ENCODE results near the gene KIAA0825. TPM values are rescaled to one million over a fixed set of nuclear protein-coding genes. Genes with fewer than 3 reads are reported as not detected.
"Not testable (repeated sequence)": the region's sequence is repeated elsewhere in the genome, so short reads cannot be mapped to it uniquely, and the experiment has no call there.

The KIAA0825 gene
- total and polyA plus RNA-seq, 2 experiments from 2014 or later: 3.0 to 7.0 TPM

DNA sequence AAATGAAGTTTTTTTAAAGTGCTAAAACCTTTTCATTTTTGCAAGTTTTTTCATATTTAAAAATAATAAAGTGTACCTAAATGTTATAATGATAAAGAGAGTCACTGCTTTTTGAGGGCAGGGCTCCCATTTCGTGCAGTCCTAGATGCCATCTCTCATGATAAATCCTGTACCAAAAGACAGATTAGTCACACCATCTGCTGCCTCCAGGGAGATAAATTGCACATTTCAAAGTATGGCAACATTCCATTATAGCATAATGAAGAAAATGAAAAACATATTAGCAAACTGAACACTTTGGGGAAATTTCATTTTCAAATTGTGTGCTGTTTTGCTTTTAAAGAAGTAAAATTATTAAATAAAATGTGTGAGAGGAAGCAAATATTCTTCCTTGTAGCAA, 257.2 kb downstream of the KIAA0825 start:
- Histone ChIP-seq H2AFZ (no peak overlapping the region), H3K79me2 (ENCODE audit: insufficient read depth) (no peaks in the 10 kb centered on the region), H3K9me2 (ENCODE audit: insufficient read depth) (no peaks in the 10 kb centered on the region), H3K4me2 (ENCODE audit: unreplicated experiment) (no peak overlapping the region), H3K4me1 (ENCODE audit: insufficient read depth) (0 out of 2 replicates have a peak, but pooled peaks cover 3% of the 10 kb centered on the region), H3K27ac (no peak overlapping the region), H3F3A (ENCODE audit: insufficient read depth) (no peaks in the 10 kb centered on the region), H3K27me3 (replicated peaks; ENCODE audit: insufficient read depth) (no peaks in the 10 kb centered on the region), H3K9ac (no peak overlapping the region), H3K36me3 (ENCODE audit: low read depth) (no peaks in the 10 kb centered on the region), H3K9me3 (ENCODE audit: low read depth) (no peaks in the 10 kb centered on the region), H4K20me1 (ENCODE audit: insufficient read depth) (no peaks in the 10 kb centered on the region), H3K4me3 (no peak overlapping the region)
- TF ChIP-seq EZH2phosphoT487 (IDR thresholded peaks at IDR 0.05; ENCODE audit: insufficient read depth, low read depth): no peak
- no peak for TF ChIP-seq EZH2 (IDR thresholded peaks at IDR 0.05; ENCODE audit: insufficient read depth, poor library complexity, severe bottlenecking)
- peak; percentile 39 for DNase-seq
- in situ Hi-C loops (cut with MboI): no loop called here
- WGBS, 2 experiments (ENCODE audit: low coverage in 1 of 2, low lambda C conversion rate in 2 of 2, missing lambda C conversion rate in 2 of 2): 0 to 14% methylated on average over 1 of the region's 1 CpG

DNA sequence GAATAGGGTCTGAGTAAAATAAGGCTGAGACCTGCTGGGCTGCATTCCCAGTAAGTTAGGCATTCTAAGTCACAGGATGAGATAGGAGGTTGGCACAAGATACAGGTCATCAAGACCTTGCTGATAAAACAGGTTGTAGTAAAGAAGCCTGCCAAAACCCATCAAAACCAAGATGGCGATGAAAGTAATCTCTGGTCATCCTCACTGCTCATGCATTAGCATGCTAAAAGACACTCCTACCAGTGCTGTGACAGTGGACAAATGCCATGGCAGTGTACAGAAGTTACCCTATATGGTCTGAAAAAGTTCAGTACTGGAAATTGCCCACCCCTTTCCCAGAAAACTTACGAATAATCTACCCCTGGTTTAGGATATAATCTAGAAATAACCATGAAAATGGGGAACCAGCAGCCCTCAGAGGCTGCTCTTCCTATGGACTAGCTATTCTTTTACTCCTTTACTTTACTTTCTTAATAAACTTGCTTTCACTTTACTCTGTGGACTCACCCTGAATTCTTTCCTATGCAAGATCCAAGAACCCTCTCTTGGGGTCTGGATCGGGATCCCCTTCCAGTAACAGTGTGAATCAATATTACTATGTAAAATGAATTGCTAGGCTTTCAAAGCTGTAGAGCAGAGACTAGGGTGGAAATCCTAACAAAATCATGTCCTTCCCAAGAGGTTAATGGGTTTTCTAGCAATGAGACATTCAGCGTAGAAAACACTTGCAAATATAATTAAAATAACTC, 257.8 kb downstream of the KIAA0825 start:
- no peaks in the 10 kb centered on the region for H3K9me3 ChIP-seq (ENCODE audit: low read depth)
- DNase-seq: no peak
- H3K4me2 ChIP-seq (ENCODE audit: unreplicated experiment): no peak overlapping the region
- H3K4me3 ChIP-seq: no peak overlapping the region
- in situ Hi-C loops (cut with MboI): no loop called here
- H3K27ac ChIP-seq: no peak overlapping the region
- no peaks in the 10 kb centered on the region for H3K27me3 ChIP-seq (replicated peaks; ENCODE audit: insufficient read depth)
- H3K4me1 ChIP-seq (ENCODE audit: insufficient read depth): 0 out of 2 replicates have a peak, but pooled peaks cover 3% of the 10 kb centered on the region
- H3K9ac ChIP-seq: no peak overlapping the region
- no peaks in the 10 kb centered on the region for H3K36me3 ChIP-seq (ENCODE audit: low read depth)
- no peak overlapping the region for H2AFZ ChIP-seq
- no peaks in the 10 kb centered on the region for H3K79me2 ChIP-seq (ENCODE audit: insufficient read depth)
- TF ChIP-seq EZH2phosphoT487 (IDR thresholded peaks at IDR 0.05; ENCODE audit: insufficient read depth, low read depth): no peak
- TF ChIP-seq EZH2 (IDR thresholded peaks at IDR 0.05; ENCODE audit: insufficient read depth, poor library complexity, severe bottlenecking): no peak
- H4K20me1 ChIP-seq (ENCODE audit: insufficient read depth): no peaks in the 10 kb centered on the region
- no peaks in the 10 kb centered on the region for H3F3A ChIP-seq (ENCODE audit: insufficient read depth)
- WGBS, 2 experiments (ENCODE audit: low coverage in 1 of 2, low lambda C conversion rate in 2 of 2, missing lambda C conversion rate in 2 of 2): 80% methylated on average over 4 of the region's 4 CpGs
- no peaks in the 10 kb centered on the region for H3K9me2 ChIP-seq (ENCODE audit: insufficient read depth)

DNA sequence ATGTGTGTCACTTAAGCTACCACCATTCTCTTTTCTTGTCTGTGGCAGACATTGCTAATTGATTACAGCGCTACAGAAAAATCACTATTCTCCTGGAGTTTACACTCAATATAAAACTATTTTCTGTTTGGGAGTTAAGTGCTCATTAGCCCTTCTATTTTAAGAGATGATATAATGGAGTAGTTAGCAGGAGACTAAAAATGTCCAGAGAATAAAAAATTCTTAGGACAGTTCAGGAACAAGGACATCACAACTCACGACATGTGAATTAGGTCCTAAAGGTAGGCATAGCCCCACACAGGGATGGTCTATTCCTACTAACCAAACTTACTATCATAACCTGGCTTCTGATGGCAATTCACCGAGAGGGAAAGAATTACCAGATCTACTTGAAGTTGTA, 258.5 kb downstream of the KIAA0825 start:
- H3K4me3 ChIP-seq: no peak overlapping the region
- no peak for TF ChIP-seq EZH2phosphoT487 (IDR thresholded peaks at IDR 0.05; ENCODE audit: insufficient read depth, low read depth)
- no peak for TF ChIP-seq EZH2 (IDR thresholded peaks at IDR 0.05; ENCODE audit: insufficient read depth, poor library complexity, severe bottlenecking)
- in situ Hi-C loops (cut with MboI): no loop called here
- no peak overlapping the region for H3K4me2 ChIP-seq (ENCODE audit: unreplicated experiment)
- H3F3A ChIP-seq (ENCODE audit: insufficient read depth): no peaks in the 10 kb centered on the region
- no peak overlapping the region for H3K27ac ChIP-seq
- H4K20me1 ChIP-seq (ENCODE audit: insufficient read depth): no peaks in the 10 kb centered on the region
- no peaks in the 10 kb centered on the region for H3K36me3 ChIP-seq (ENCODE audit: low read depth)
- WGBS, 2 experiments (ENCODE audit: low coverage in 1 of 2, low lambda C conversion rate in 2 of 2, missing lambda C conversion rate in 2 of 2): 88 to 90% methylated on average over 3 of the region's 3 CpGs
- no peaks in the 10 kb centered on the region for H3K27me3 ChIP-seq (replicated peaks; ENCODE audit: insufficient read depth)
- 0 out of 2 replicates have a peak, but pooled peaks cover 3% of the 10 kb centered on the region for H3K4me1 ChIP-seq (ENCODE audit: insufficient read depth)
- no peak for DNase-seq
- no peaks in the 10 kb centered on the region for H3K9me3 ChIP-seq (ENCODE audit: low read depth)
- no peaks in the 10 kb centered on the region for H3K9me2 ChIP-seq (ENCODE audit: insufficient read depth)
- H3K79me2 ChIP-seq (ENCODE audit: insufficient read depth): no peaks in the 10 kb centered on the region
- no peak overlapping the region for H2AFZ ChIP-seq
- H3K9ac ChIP-seq: no peak overlapping the region

DNA sequence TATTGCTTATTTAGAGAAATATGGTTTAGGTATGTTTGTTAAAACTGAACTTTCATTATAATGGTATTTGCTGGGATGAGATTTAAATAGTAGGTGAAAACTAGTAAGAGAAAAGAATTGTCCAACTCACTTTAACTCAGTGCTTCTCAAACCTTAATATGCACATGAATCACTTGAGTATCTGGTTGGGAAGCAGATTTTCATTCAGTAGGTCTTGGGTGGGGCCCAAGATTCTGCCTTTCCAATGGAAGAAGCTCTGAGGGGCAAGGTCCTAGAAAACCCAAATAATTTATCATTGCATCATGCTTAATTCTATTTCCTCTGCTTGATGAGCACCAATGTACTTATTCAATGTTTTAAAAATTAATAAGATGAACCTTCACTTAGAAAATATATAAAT, 262.6 kb downstream of the KIAA0825 start:
- H3K79me2 ChIP-seq (ENCODE audit: insufficient read depth): no peaks in the 10 kb centered on the region
- H3K36me3 ChIP-seq (ENCODE audit: low read depth): no peaks in the 10 kb centered on the region
- no peak overlapping the region for H3K9ac ChIP-seq
- no peaks in the 10 kb centered on the region for H3K4me1 ChIP-seq (ENCODE audit: insufficient read depth)
- TF ChIP-seq EZH2 (IDR thresholded peaks at IDR 0.05; ENCODE audit: insufficient read depth, poor library complexity, severe bottlenecking) (no peak), EZH2phosphoT487 (IDR thresholded peaks at IDR 0.05; ENCODE audit: insufficient read depth, low read depth) (no peak)
- H3F3A ChIP-seq (ENCODE audit: insufficient read depth): no peaks in the 10 kb centered on the region
- no peaks in the 10 kb centered on the region for H4K20me1 ChIP-seq (ENCODE audit: insufficient read depth)
- H3K4me3 ChIP-seq: no peak overlapping the region
- H2AFZ ChIP-seq: no peak overlapping the region
- H3K9me2 ChIP-seq (ENCODE audit: insufficient read depth): no peaks in the 10 kb centered on the region
- no peak overlapping the region for H3K4me2 ChIP-seq (ENCODE audit: unreplicated experiment)
- in situ Hi-C loops (cut with MboI): no loop called here
- H3K27ac ChIP-seq: no peak overlapping the region
- no peaks in the 10 kb centered on the region for H3K9me3 ChIP-seq (ENCODE audit: low read depth)
- H3K27me3 ChIP-seq (replicated peaks; ENCODE audit: insufficient read depth): no peaks in the 10 kb centered on the region
- no peak for DNase-seq

DNA sequence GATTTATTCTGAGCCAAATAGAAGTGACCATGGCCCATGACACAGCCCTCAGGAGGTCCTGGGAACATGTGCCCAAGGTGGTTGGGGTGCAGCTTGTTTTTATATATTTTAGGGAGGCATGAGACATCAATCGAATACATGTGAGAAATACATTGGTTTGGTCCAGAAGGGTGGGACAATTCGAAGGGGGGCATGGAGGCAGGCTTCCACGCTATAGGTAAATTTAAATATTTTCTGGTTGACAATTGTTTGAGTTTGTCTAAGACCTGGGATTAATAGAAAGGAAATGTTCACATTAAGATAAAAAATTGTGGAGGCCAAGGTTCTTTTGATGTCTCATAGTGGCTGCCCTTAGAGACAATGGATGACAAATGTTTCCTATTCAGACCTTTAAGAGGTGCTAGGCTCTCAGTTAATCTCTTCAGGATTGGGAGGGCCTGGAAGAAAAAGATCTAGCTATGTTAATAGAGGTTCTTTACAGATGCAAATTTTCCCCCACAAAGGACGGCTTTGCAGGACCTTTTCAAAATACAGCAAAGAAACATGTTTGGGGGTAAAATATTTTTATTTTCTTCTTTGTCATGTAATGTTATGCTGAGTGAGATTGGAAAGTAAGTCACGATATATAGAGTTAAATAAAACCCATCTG, 263.4 kb downstream of the KIAA0825 start:
- DNase-seq; in situ Hi-C loops (cut with MboI); H3K36me3 ChIP-seq (ENCODE audit: low read depth); H3K79me2 ChIP-seq (ENCODE audit: insufficient read depth); H3K4me1 ChIP-seq (ENCODE audit: insufficient read depth); H3K9ac ChIP-seq; H3K27ac ChIP-seq; H3F3A ChIP-seq (ENCODE audit: insufficient read depth); H3K9me2 ChIP-seq (ENCODE audit: insufficient read depth); H3K4me3 ChIP-seq; H4K20me1 ChIP-seq (ENCODE audit: insufficient read depth); H2AFZ ChIP-seq; H3K4me2 ChIP-seq (ENCODE audit: unreplicated experiment); H3K9me3 ChIP-seq (ENCODE audit: low read depth); H3K27me3 ChIP-seq (replicated peaks; ENCODE audit: insufficient read depth): not testable (repeated sequence)
- WGBS, 2 experiments (ENCODE audit: low coverage in 1 of 2, low lambda C conversion rate in 2 of 2, missing lambda C conversion rate in 2 of 2): 55 to 64% methylated on average over 5 of the region's 5 CpGs
